Measurements from ENCODE around the gene PTH.

- TF ChIP-seq CTCF (IDR thresholded peaks at IDR 0.05; ENCODE audit: low read depth, low read length) = no peak
- no peak for TF ChIP-seq MAX (IDR thresholded peaks at IDR 0.05; ENCODE audit: low read depth, low read length)
- TF ChIP-seq POLR2A (IDR thresholded peaks at IDR 0.05; ENCODE audit: extremely low read depth, insufficient read length) = no peak
- no peak for TF ChIP-seq MYC (IDR thresholded peaks at IDR 0.05; ENCODE audit: low read depth, low read length)
These were observed 7.6 kb upstream of the PTH start for GRCh38 chr11:13503393-13503792.

All from NB4 (cell line).